ENCODE data around the gene TUBA8. TPM values are rescaled to one million over a fixed set of nuclear protein-coding genes. Genes with fewer than 3 reads are reported as not detected.

The TUBA8 gene
- total RNA-seq, 1 experiment from 2014 or later, result 1.3 TPM

GRCh38 chr22:18114495-18114894, 3.9 kb downstream of the TUBA8 start:
- ATAC-seq (no peak), DNase-seq (ENCODE audit: low read depth, low spot score) (no peak)
- Histone ChIP-seq H3K36me3 (ENCODE audit: control insufficient read depth, insufficient read depth, low read length) (no peaks in the 10 kb centered on the region), H3K27me3 (ENCODE audit: control insufficient read depth, insufficient read depth, low read length) (no peaks in the 10 kb centered on the region), H3K9me3 (ENCODE audit: control insufficient read depth, insufficient read depth, low read depth, low read length) (no peaks in the 10 kb centered on the region), H3K4me1 (ENCODE audit: control insufficient read depth, insufficient read depth, low read length) (peaks cover 5% of the 10 kb centered on the region), H3K27ac (ENCODE audit: low read length) (no peak overlapping the region), H3K4me3 (ENCODE audit: low read depth in 2 of 2, low read length in 2 of 2) (no peak overlapping the region)
- ChIA-PET POLR2A (no interaction called here), CTCF (no interaction called here)
- TF ChIP-seq POLR2AphosphoS5 (IDR thresholded peaks at IDR 0.05; ENCODE audit: low read depth, low read length) (no peak), CTCF (IDR thresholded peaks at IDR 0.05) (no peak), SIN3A (IDR thresholded peaks at IDR 0.05; ENCODE audit: borderline replicate concordance, insufficient read depth, low read depth, low read length) (no peak), TCF7L2 (IDR thresholded peaks at IDR 0.05; ENCODE audit: low read depth, low read length) (no peak), REST (IDR thresholded peaks at IDR 0.05; ENCODE audit: insufficient read depth in 1 of 2, low read depth in 2 of 2, low read length in 1 of 2) (no peak)
- no TSS peak for BruUV-seq (replicated peaks)
- in situ Hi-C loops (cut with HindIII; ENCODE audit: low pct_unique_long_range_greater_than_20kb, low sequenced_read_pairs) (no loop called here), intact Hi-C loops (cut with micrococcal nuclease; ENCODE audit: unreplicated experiment) (no loop called here)

- in situ Hi-C loops (cut with HindIII; ENCODE audit: low pct_unique_long_range_greater_than_20kb, low sequenced_read_pairs), result no loop called here
- no peaks in the 10 kb centered on the region for H3K27me3 ChIP-seq (ENCODE audit: control insufficient read depth, insufficient read depth, low read length)
- POLR2A ChIA-PET, result interaction anchor here (0.6 kb wide), 1 partner anchor 30 kb away, joined by 5 read pairs; no protein-coding TSS in a partner anchor
- H3K4me3 ChIP-seq (ENCODE audit: low read depth in 2 of 2, low read length in 2 of 2), result no peak overlapping the region
- ATAC-seq (no peak), DNase-seq (ENCODE audit: low read depth, low spot score) (no peak)
- intact Hi-C loops (cut with micrococcal nuclease; ENCODE audit: unreplicated experiment), result no loop called here
- H3K4me1 ChIP-seq (ENCODE audit: control insufficient read depth, insufficient read depth, low read length), result no peaks in the 10 kb centered on the region; the same call in 1 of the 2 replicates
- no peaks in the 10 kb centered on the region for H3K9me3 ChIP-seq (ENCODE audit: control insufficient read depth, insufficient read depth, low read depth, low read length)
- BruUV-seq (replicated peaks), result no TSS peak
- H3K27ac ChIP-seq (ENCODE audit: low read length), result no peak overlapping the region
- H3K36me3 ChIP-seq (ENCODE audit: control insufficient read depth, insufficient read depth, low read length), result no peaks in the 10 kb centered on the region
- TF ChIP-seq POLR2AphosphoS5 (IDR thresholded peaks at IDR 0.05; ENCODE audit: low read depth, low read length), result no peak
- no peak for TF ChIP-seq CTCF (IDR thresholded peaks at IDR 0.05)
- no peak for TF ChIP-seq TCF7L2 (IDR thresholded peaks at IDR 0.05; ENCODE audit: low read depth, low read length)
- no peak for TF ChIP-seq REST (IDR thresholded peaks at IDR 0.05; ENCODE audit: insufficient read depth in 1 of 2, low read depth in 2 of 2, low read length in 1 of 2)
- no peak for TF ChIP-seq SIN3A (IDR thresholded peaks at IDR 0.05; ENCODE audit: borderline replicate concordance, insufficient read depth, low read depth, low read length)
- CTCF ChIA-PET, result no interaction called here
These were observed 4.5 kb downstream of the TUBA8 start for GRCh38 chr22:18114976-18115652.
